HuH-7 (cell line): ENCODE results near the gene GAB4.
"Not testable (repeated sequence)": the region's sequence is repeated elsewhere in the genome, so short reads cannot be mapped to it uniquely, and the experiment has no call there.

ENCODE experiments used
- DNase-seq: peaks from one replicate; pipeline ENCODE4 v3.0.0; 2011; ENCODE audit warnings: low spot score

Gene GAB4

DNA sequence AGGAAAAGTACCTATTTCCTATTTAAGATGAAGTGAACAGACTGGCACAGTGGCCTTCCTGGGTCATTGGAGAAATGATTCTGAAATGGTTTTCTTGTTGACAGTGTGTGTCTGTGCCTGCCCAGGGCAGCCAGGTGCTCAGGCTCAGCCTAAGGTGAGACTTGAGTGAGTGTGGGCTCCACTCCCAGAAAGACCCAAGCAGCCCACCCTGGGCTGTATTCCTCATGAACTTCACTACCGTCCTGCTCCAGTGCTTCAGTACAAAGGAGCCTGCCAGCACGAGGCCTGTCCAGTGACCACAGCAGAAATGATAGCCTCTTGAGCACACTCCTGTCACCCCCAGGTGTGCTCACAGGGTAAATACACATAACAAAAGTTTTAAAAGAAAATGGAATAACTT, 49.5 kb downstream of the GAB4 start:
- no peak for DNase-seq

DNA sequence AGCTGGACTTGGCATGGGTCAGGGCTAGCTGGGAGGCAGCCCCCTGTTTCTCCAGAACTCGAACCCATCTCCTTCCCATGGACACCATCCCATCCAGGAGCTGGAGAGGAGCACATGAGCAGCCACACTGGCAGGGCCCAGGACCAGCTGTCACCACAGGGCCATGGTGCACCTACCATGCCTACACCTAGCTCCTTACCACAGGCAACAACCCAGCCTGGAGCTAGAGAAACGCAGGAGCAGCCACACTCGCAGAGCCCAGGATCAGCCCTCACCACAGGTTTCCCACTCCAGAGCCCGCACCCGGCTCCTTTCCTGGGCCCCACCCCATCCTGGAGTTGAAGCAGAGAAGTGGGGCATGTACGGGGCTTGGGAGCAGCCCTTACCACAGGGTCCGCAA, 50.2 kb downstream of the GAB4 start:
- DNase-seq = no peak

DNA sequence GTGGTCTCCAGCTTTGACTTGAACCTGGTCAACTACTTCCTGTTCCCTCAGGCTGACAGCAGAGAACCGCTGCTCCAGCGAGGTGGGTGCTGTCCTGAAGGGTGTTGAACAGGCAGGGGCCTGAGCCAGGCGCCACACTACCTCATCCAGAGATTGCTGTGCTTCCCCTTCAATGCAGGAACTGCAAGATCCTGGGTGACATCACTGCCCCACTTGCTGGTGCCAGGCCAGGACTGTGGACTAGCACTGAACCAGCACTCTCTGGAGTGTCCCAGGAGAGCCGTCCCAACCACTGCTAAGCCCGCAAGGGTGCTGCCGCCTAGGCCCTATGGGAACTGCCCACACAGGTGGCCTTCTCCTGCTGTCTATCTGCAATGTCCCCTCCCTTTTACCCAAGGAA, 51.7 kb downstream of the GAB4 start:
- DNase-seq = no peak

DNA sequence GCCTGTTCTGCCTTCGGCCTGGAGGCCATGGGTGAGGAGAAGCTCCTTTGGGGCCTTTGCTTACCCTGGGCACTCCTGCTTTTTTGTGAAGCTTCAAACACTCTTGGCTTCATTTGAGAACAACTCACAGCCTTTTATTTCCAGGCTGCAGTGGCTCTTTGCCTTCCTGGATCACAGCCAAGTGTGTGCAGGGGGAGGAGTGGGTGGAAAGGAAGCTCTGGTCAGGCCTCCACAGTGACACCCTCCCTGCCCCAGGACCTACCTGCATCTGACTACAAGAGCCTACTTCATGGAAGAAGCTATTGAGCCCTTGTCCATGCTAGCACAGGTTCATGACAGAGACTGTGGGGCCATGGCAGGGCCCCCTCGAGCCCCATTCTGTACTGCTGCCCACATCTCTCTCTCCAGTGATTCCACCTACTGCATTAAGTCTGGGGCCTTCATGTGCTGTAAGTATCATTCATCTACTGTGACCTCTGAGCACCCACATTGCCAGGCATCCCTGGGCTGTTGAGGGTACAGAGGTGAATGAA, 52.3 kb downstream of the GAB4 start:
- no peak for DNase-seq

DNA sequence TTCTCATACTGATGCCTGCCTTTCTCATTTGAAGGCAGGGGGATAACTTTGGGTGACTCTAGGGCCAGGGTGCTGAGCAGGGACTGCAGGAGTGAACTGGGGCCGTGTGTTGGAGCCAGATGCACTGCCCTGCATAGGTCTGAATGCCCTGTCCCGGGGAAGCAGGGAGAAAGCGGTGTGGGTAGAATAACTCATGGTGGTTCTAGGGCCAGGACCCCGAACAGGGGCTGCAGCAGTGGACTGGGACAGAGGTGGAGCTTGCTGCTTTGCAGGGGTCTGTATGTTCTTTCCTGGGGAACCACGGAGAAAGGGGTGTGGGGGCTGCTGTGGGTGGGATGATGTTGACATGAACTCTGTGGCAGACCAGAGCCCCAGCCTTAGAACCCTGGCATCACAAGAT, 52.9 kb downstream of the GAB4 start:
- DNase-seq = no peak

DNA sequence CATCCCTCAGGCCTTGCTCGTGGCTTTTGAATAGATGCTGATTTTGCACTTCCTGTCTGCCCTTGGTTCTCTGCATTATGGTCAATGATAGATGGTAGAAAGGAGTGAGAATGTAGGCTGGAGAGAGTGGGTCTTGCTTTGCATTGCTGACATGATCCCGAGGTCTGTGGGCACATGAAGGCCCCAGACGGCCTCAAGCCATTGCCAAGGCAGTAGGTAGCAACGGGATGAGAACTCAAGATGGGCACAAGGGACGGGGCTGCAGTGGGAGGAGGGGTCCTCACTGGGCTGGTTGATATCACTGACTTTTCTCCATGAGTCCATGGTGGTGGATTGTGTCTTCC, 54.0 kb downstream of the GAB4 start:
- no peak for DNase-seq

DNA sequence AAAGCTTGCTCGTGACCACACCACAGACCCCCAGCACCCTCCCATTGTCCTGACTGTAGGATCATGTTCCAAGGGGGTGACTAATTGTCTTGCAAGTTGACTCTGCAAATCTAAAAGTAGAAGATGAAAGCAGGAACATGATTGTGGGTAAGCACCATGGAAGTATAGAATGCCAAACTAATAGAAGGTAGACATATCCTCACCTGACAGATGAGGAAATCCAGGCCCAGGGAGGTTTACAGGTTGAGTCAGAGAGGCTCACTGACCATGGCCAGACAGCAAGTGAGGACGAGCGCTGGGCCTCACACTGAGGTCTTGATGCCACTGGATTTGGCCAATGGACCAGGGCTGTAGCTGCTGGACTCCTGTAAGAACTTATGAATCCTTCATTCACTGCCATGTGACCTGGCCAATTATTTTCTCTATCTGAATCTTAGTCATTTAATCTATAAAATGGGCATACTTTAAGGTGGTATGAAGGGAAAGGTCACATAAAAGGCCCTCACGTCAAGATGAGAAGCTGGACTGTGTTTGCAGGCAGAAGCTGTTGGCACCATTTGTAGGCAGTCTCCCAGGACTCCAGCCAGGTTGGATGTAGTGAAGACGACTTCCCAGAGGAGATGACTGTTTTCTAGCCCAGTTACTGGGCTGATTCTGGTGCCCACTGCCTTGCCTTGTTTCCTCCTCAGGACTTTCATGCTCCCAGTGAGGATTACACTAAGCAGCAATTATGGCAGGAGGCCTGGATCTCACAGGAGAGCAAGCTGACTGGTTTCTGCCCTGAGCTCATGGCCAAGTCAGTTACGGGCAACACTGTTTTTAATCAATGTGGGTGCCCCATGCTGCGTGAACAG, 54.6 kb downstream of the GAB4 start:
- no peak for DNase-seq

DNA sequence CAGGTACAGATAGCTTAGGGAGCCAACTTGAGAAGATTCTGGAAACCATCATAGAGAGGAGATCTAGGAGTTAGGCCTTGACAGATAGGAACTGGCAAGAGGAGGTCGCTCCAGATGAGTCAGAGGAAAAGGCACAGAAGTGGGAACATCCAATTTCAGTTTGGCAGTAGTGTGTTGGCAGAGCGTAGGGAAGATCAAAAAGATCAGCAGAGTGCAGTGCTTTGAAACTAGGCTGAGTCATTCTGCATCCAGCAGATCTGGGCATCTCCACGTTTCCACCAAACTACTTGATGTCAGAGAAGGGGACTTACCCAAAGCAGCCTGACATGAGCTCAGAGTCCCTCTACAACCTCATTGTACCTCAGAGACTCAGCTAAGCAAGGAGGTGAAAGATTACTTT, 58.5 kb downstream of the GAB4 start:
- DNase-seq = no peak

DNA sequence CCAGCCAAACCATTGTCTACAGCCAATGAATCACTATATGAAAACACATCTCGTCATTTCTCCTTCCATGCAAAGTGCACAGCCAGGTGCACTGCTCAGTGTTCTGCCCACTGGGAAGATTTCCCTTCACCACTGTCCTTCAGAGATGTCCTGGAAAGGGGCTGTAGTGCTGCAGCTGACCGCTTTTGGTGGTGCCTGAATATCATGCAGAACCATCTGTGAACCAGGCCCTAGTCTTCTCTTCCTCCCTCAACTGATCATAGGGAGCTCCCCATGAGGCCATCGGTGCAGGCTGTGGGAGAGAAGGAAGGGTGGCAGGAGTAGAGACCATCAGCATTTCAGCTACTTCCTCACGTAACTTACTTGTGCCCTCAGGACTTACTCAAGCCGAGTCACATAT, 70.2 kb downstream of the GAB4 start:
- DNase-seq = no peak

DNA sequence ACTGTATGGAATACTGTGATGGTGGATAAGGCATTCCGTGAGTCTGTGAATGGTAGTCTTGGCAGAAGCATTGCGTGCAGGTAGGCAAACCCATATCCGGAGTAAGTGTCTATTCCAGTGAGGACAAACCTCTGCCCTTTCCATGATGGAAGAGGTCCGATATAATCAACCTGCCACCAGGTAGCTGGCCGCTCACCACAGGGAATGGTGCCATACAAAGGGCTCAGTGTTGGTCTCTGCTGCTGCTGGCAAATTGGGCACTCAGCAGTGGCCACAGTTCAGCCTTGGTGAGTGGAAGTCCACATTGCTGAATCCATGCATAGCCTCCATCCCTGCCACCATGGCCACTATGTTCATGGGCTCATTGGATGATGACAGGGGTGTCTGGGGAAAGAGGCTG, 70.8 kb downstream of the GAB4 start:
- not testable (repeated sequence) for DNase-seq

DNA sequence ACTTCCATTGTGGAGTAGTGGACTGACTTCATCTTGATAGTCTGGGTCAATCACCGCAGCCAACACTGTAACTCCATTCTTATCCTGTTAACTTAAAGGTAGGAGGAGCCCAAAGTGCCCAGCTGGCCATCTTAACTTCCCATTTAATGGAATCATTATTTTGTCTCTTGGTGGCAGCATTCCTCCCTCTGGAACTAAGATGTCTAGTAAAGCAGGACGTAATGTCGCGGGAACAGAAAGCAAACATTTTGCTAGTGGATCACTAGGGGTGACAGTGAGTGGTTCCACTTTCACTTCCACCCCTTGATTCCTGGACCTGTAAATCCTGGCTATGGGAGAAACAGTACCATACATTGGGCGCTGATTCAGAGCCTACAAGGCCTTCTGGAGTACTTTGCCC, 71.4 kb downstream of the GAB4 start:
- DNase-seq = no peak

DNA sequence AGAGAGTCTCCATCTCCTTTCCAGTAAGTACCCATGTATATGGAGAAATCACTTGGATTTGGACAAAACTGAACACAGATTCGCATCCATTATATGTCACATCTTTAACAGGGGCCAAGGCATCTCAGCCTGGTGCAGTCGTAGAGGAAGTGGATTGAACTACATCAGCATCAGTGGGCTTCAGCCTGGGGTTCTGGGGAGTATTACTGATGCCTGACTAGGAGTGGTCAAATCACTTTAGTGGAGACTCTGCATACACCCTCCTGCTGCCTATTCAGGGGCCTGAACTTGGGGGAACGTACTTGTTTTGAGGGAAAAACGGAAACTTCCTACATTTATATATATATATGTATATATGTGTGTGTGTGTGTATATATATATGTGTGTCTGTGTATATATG, 72.8 kb downstream of the GAB4 start:
- no peak for DNase-seq

DNA sequence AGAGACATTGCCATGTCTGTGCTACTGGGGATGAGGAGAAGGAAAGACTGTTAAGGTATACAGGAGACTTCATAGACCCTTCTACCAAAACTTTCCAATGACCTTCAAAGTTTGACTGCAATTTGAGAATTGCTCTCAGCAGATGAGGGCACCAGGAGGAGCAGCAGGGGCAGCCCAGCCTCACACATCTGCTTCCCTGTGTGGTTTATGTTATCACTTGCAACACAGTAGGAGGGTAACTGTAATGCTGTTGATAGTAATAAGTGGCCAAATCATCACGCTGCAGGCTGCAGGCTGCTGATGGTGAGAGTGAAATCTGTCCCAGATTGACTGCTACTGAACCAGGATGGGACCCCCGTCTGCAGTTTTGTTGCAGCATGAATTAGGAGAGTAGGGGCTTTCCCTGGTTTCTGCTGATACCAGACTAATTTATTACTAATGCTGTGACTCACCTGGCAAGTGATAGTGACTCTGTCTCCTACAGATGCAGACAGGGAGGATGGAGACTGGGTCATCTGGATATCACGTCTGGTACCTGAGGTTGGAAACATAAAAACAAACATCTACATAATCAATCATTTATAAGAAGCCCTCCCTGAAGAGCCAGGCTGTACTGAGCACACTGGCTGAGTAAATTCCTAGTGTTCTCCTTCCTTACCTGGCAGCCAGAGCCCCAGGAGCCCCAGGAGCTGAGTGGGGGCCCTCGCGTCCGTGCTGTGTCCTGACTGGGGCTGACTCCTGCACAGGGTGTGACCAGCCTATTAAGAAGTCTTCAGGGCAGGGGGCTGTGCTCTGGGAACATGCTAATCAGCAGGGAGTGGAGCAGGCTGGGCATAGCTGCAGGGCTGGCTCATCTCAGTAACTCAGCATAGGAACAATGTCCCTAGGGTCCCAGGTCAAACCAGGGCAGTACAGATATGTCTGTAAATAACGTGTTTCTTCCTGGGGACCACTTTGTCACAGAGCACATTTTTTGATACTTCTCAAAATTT, 74.4 kb downstream of the GAB4 start:
- no peak for DNase-seq

DNA sequence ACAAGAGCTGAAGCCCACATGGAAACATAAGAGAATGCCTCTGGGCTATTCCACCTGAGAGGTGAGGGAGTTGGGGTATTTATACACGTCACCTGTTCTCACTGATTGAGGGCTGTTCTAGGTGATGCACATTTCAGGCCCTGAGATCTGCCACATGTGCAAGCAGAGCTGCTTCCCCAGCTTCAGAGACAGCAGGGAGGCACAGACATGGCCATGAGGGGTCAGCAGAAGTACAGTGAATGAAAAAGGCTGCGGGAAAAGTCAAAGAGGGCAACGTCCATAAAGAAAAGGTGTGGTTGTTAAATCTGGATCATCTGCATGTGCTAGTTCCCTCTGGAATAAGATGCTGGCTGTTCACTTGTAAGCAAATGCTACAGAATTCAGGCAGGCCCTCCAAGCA, 75.4 kb downstream of the GAB4 start:
- no peak for DNase-seq

DNA sequence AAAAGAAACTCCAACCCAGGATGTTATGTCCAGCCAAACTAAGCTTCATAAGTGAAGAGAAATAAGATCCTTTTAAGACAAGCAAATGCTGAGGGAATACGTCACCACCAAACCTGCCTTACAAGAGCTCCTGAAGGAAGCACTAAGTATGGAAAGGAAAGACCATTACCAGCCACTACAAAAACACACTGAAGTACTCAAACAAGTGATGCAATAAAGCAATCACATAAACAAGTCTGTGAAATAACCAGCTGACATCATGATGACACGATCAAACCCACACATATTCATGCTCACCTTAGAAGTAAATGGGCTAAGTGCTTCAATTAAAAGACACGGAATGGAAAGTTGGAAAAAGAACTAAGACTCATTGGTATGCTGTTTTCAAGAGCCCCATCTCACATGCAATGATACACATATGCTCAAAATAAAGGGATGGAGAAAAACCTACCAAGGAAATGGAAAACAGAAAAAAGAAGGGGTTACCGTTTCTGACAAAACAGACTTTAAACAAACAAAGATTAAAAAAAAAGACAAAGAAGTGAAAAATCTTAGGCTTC, 82.5 kb downstream of the GAB4 start:
- no peak for DNase-seq

DNA sequence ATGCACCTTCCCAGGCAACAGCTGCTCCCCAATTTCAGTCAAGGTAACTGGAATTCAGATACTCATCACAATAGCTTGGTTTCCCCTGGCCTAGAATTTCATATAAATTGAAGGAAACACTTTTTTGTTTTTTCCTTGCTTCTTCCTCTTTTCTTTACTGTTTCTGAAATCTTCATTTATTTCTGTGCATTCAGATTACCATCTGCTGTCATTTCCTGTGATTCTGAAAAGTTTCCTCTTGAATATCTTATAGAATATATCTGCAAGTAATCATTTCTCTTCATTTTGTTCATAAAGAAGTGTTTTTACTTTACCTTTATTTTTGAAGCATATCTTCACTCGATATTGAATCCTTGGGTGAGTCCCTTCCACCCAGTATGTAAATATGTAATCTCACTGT, 85.3 kb downstream of the GAB4 start:
- DNase-seq = no peak

DNA sequence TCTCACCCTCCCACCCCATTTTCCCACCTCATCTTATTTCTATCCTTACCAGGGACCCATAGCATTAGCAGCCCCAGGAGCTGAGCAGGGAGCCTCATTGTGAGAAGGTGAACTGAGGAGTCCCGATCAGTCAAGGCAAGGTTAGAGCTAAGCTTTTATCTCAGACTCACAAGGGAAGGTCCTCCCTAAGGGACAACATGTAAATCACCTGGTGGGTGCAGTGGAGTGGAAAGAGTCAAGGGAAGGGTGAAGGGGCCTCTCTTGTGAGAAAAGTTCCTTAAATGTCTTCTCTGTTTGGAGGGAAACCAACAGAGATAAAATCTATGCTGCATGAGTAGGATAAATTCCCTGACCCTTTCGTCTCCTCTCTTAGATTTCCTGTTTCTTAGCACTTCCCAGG, 85.9 kb downstream of the GAB4 start:
- no peak for DNase-seq

DNA sequence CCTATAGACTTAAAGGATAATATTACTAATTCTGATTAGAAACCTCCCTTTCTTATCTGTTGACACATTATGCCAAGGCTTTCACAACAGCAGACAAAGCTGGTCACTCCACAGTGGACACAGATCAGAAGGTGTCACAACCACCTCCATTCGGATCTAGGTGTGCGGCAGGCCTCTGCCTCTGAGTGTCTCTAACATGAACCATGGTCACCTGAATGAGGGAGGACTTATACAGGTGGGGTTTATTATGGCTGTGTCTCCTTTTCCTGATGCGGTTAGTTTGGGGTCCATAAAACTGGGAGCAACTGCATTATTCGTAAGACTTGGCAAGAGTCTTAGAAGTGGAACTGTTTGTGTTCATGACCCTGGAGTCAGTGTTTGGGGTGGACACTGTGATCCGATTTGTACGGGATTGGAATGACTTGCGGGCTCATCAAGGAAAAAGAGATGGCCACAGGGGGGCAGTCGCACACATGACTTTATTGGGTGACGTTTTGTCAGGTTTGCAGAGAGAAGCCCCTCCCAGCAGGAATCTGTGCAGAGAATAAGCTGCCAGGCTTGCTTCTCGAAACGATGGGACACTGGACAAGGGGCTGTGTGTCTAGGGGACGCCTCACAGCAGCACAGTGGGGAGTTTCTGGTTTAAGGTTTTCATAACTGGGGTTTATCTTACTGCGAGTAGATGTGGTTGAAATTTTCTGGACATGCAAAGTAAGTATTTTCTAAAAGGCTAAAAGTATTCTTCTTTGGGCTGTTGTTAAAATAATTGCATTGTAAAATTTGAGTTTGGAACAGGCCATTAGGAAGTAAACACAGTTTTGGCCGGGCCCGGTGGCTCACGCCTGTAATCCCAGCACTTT, 90.6 kb downstream of the GAB4 start:
- DNase-seq = peak; percentile 57

DNA sequence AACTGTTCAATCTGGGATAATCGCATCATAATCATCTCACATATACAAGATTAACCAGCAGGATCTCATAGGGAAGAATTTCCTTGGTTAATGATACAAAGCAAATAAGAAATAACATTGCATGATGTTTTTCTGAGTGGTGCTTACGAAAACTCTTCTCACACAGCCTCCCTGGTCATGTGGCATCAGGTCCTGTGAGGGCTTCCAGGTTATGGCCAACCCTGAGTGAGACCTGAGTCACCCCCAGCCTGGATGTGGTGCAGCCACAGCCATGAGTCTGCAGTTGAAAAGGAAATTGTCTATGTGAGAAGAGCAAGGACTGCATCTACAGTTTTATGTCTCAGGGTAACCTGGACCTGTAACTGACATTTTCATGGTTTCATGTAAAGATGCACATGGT, 92.3 kb downstream of the GAB4 start:
- no peak for DNase-seq

DNA sequence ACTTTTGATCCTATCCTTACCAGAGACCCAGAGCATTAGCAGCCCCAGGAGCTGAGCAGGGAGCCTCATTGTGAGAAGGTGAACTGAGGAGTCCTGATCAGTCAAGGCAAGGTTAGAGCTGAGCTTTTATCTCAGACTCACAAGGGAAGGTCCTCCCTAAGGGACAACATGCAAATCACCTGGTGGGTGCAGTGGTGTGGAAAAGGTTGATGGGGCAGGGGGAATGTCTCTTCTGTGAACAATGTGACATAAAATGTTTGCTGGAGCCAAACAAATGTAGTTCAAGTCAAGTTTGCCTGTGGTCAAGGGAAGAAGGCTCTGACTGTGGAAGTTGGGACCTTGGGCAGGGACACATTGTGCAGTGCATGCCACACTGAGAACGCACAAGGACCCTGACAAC, 93.1 kb downstream of the GAB4 start:
- DNase-seq = not testable (repeated sequence)

DNA sequence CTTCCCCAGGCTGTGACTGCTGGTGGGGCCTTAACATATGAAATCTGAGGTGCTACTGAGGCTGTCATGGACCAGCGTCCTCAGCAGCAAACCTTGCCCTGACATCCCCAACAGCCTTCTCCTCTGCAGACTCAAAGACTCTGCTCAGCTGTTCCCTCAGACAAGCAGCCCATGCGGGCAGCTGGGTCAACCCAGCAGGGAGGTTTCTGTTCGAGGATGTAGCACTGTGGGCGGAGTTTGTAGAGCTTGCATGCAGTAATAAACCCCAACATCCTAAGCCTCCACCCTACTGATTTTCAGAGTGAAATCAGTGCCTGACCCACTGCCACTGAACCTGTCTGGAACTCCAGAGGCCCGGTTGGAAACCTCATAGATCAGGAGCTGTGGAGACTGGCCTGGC, 94.0 kb downstream of the GAB4 start:
- DNase-seq = no peak

DNA sequence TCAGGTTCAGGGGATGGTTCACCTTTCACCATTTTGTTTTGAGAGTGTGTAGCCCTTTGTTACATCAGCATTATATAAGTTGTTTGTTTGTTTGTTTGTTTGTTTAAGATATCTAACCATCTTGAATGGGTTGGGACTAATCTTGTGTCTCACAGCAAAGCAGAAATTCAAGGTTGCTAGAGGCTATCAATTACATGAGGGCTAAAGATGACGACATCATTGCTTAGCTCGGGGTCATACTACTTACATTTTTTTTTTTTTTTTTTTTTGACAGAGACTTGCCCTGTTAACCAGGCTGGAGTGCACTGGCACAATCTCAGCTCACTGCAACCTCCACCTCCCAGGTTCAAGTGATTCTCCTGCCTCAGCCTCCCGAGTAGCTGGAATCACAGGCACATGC, 95.7 kb downstream of the GAB4 start:
- no peak for DNase-seq
